Measurements from ENCODE around the gene SMPD1. TPM values are rescaled to one million over a fixed set of nuclear protein-coding genes. Genes with fewer than 3 reads are reported as not detected.

Gene SMPD1
- total and polyA plus RNA-seq, 2 of the 8 experiments (the other 6 are each of a cell fraction or from before 2014, with no cell fraction given): 1.9 to 2.4 TPM

- DNase-seq (ENCODE audit: low read depth in 1 of 2, low spot score in 2 of 2) (peak in 1 of 2 experiments; percentile 81), FAIRE-seq (no peak)
- H2AK5ac ChIP-seq (ENCODE audit: low read depth, low read length): no peak within 1 kb of the TSS
- H2AFZ ChIP-seq (ENCODE audit: low read length): peak within 1 kb of the TSS; percentile 60
- H3K9me3 ChIP-seq (ENCODE audit: insufficient read depth in 2 of 2, low read depth in 1 of 2, low read length in 1 of 2): no peaks in the 10 kb centered on the region
- H4K5ac ChIP-seq (ENCODE audit: insufficient read length, low read depth, low read length): peak within 1 kb of the TSS; percentile 51
- H3K56ac ChIP-seq (replicated peaks; ENCODE audit: insufficient read length, low read depth, low read length): peak within 1 kb of the TSS; percentile 71
- H2BK15ac ChIP-seq (ENCODE audit: low read length): no peak within 1 kb of the TSS
- 3% methylated on average over 33 of the region's 75 CpGs; no CpG with 5 or more reads in 1 of the 2 experiments for WGBS, 2 experiments (ENCODE audit: extremely low coverage in 1 of 2, insufficient coverage in 1 of 2, insufficient read length in 1 of 2, insufficient replicate concordance in 2 of 2, low coverage in 1 of 2, low lambda C conversion rate in 2 of 2, missing lambda C conversion rate in 1 of 2)
- H3K14ac ChIP-seq (ENCODE audit: insufficient read length): no peak within 1 kb of the TSS
- peak; percentile 54; the same call in 1 of the 2 replicates for TF ChIP-seq PHF8 (conservative IDR thresholded peaks at IDR 0.05; ENCODE audit: low read depth, low read length)
- peak; percentile 82 for TF ChIP-seq KDM4A (IDR thresholded peaks at IDR 0.05; ENCODE audit: low read depth, low read length, severe bottlenecking)
- no peak; the same call in 1 of the 2 replicates for TF ChIP-seq TAF1 (IDR thresholded peaks at IDR 0.05; ENCODE audit: low read depth, low read length)
- peak in 1 of 2 experiments; percentile 65; a peak in 2 of 3 replicates for TF ChIP-seq POLR2A (IDR thresholded peaks at IDR 0.05; ENCODE audit: control extremely low read depth in 1 of 2, low read depth in 2 of 2, low read length in 2 of 2)
- TF ChIP-seq YY1 (IDR thresholded peaks at IDR 0.05; ENCODE audit: low read depth, low read length): peak; percentile 84; the same call in 1 of the 2 replicates
- peak; percentile 29 for TF ChIP-seq TAF7 (optimal IDR thresholded peaks at IDR 0.05; ENCODE audit: borderline replicate concordance, low read depth, low read length)
- TF ChIP-seq FOSL1 (IDR thresholded peaks at IDR 0.05; ENCODE audit: insufficient read depth, low read depth, low read length): no peak
- TF ChIP-seq RBBP5 (IDR thresholded peaks at IDR 0.05; ENCODE audit: borderline replicate concordance, low read depth, low read length): peak; percentile 89
- peak; percentile 66 for TF ChIP-seq ASH2L (IDR thresholded peaks at IDR 0.05; ENCODE audit: low read length)
- H4K91ac ChIP-seq (replicated peaks; ENCODE audit: insufficient read length, low read length): peak within 1 kb of the TSS; percentile 66
- H3K36me3 ChIP-seq (ENCODE audit: control insufficient read depth in 2 of 4, insufficient read depth in 4 of 4, low read length in 3 of 4): no peaks in the 10 kb centered on the region
- no peaks in the 10 kb centered on the region for H3K79me2 ChIP-seq (ENCODE audit: control insufficient read depth in 1 of 2, insufficient read depth in 2 of 2, low read length in 2 of 2)
- H3K27me3 ChIP-seq (replicated peaks in 1 of 4; ENCODE audit: control insufficient read depth in 3 of 4, extremely low read depth in 1 of 4, insufficient read depth in 3 of 4, low read length in 3 of 4): peaks cover 1 to 13% (median 7%) of the 10 kb centered on the region in 4 experiments
- H2BK12ac ChIP-seq (ENCODE audit: low read depth, low read length): peak within 1 kb of the TSS; percentile 39; the same call in 1 of the 2 replicates
- peak within 1 kb of the TSS; percentile 78 to 97 (median 86) for H3K4me3 ChIP-seq (ENCODE audit: extremely low read depth in 1 of 4, insufficient read depth in 2 of 4, low read depth in 3 of 4, low read length in 4 of 4)
- peak within 1 kb of the TSS; percentile 52; the same call in 1 of the 2 replicates for H2BK5ac ChIP-seq (ENCODE audit: low read depth, low read length)
- H2BK120ac ChIP-seq (replicated peaks; ENCODE audit: low read depth, low read length): no peak within 1 kb of the TSS
- no peak within 1 kb of the TSS for H3K4ac ChIP-seq (replicated peaks; ENCODE audit: insufficient read length, low read depth, low read length)
- no peak within 1 kb of the TSS for H2BK20ac ChIP-seq (ENCODE audit: low read length)
- H3K79me1 ChIP-seq (ENCODE audit: low read depth, low read length): 0 out of 2 replicates have a peak, but pooled peaks cover 2% of the 10 kb centered on the region
- peaks cover 2 to 5% (median 4%) of the 10 kb centered on the region in 4 experiments; a peak in 4 of 7 replicates for H3K4me1 ChIP-seq (replicated peaks in 1 of 4; ENCODE audit: control insufficient read depth in 3 of 4, insufficient read depth in 4 of 4, low read length in 3 of 4)
- peak within 1 kb of the TSS; percentile 84 to 90 for H3K4me2 ChIP-seq (ENCODE audit: insufficient read depth in 1 of 2, low read depth in 2 of 2, low read length in 2 of 2)
- H4K8ac ChIP-seq (ENCODE audit: extremely low read depth, insufficient read depth, low read length): peak within 1 kb of the TSS; percentile 93
- CTCF ChIA-PET (ENCODE audit: partially characterized antibody): interaction anchor here (0.6 to 10.1 kb wide), 11 partner anchors 8 to 320 kb away, joined by 3 to 78 read pairs (median 4); partner anchors contain the start of gene HPX
- POLR2A ChIA-PET (ENCODE audit: partially characterized antibody): interaction anchor here (0.6 to 2.5 kb wide), 7 partner anchors 13 to 1070 kb away, joined by 3 to 10 read pairs (median 3); no protein-coding TSS in a partner anchor
- H4K20me1 ChIP-seq (replicated peaks in 1 of 2; ENCODE audit: control insufficient read depth in 1 of 2, insufficient read depth in 2 of 2, low read length in 2 of 2): no peaks in the 10 kb centered on the region
- H3K18ac ChIP-seq (ENCODE audit: extremely low read depth, low read length): no peak within 1 kb of the TSS; the same call in 1 of the 2 replicates
- H3K9ac ChIP-seq (replicated peaks in 1 of 4; ENCODE audit: extremely low read depth in 1 of 4, low read depth in 3 of 4, low read length in 3 of 4): peak within 1 kb of the TSS in 3 of 4 experiments; percentile 25 to 66 (median 36); a peak in 3 of 7 replicates
- H3K23ac ChIP-seq (ENCODE audit: insufficient read length): no peak within 1 kb of the TSS
- peaks cover 3% of the 10 kb centered on the region; the same call in 1 of the 2 replicates for H3K23me2 ChIP-seq (ENCODE audit: low read depth, low read length)
- H3K27ac ChIP-seq (ENCODE audit: low read depth, low read length): no peak within 1 kb of the TSS
These were observed 28.8 kb downstream of the SMPD1 start, which contains the start of gene APBB1 for GRCh38 chr11:6419009-6419631. Gene APBB1 (minus strand): TSS chr11:6419094. CDS start chr11:6411347, 7,747 bp downstream.
